Keratinocyte (primary cell): ENCODE measurements around the gene MYADM.

ENCODE experiments used
- EZH2 ChIP-seq: IDR thresholded peaks from one replicate; pipeline ENCODE4 v1.6.1; 2012; ENCODE audit warnings: inconsistent platforms, mild to moderate bottlenecking, low read length, moderate library complexity
- TF ChIP-seq, protein P1 (sequence below), 3 experiments: IDR thresholded peaks in 1 of 3; conservative IDR thresholded peaks in 1 of 3; optimal IDR thresholded peaks in 1 of 3; 2 replicates in 2 of 3; 3 replicates in 1 of 3; pipeline versions ENCODE3 to v1.5.1; 2011; ENCODE audit warnings: low read length in 3 of 3, mild to moderate bottlenecking in 3 of 3, moderate library complexity in 2 of 3, control low read depth in 1 of 3, inconsistent platforms in 1 of 3; ENCODE audit not compliant: insufficient read depth in 2 of 3; ENCODE audit errors: extremely low read depth in 1 of 3

DNA sequence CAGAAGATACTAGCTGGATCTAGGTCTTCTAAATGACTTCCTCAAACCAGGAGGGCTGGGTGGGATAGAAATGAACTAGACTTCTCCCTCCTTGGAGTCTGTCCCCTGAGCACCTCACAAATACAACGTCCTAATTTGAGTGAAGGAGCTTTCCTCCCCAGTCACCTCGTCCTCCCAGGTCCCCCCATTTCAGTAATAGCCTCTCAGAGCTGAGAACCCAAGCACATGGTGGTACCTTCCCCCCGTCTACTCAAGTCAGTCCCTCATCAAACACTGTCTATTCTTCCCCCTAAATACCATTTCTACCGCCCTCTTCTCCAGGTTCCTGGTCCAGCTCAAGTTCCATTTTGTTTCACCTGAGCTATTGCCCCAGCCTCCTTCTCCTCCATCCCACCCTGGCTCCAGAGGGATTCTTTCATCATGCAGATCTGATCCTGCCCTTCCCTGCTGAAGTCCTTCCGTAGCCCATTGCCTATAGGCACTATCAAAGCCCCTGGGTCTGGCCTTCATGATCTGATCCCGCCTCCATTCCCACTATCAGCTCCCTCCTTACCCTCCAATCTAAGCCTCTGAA lies 9.1 kb downstream of the MYADM start:
- TF ChIP-seq, protein P1, sequence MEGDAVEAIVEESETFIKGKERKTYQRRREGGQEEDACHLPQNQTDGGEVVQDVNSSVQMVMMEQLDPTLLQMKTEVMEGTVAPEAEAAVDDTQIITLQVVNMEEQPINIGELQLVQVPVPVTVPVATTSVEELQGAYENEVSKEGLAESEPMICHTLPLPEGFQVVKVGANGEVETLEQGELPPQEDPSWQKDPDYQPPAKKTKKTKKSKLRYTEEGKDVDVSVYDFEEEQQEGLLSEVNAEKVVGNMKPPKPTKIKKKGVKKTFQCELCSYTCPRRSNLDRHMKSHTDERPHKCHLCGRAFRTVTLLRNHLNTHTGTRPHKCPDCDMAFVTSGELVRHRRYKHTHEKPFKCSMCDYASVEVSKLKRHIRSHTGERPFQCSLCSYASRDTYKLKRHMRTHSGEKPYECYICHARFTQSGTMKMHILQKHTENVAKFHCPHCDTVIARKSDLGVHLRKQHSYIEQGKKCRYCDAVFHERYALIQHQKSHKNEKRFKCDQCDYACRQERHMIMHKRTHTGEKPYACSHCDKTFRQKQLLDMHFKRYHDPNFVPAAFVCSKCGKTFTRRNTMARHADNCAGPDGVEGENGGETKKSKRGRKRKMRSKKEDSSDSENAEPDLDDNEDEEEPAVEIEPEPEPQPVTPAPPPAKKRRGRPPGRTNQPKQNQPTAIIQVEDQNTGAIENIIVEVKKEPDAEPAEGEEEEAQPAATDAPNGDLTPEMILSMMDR (optimal IDR thresholded peaks at IDR 0.05 in 1 of 3, IDR thresholded peaks at IDR 0.05 in 1 of 3, conservative IDR thresholded peaks at IDR 0.05 in 1 of 3; ENCODE audit: extremely low read depth in 1 of 3, insufficient read depth in 2 of 3, low read length in 3 of 3): no peak
- TF ChIP-seq EZH2: no peak
